MCF 10A (cell line): Measurements from ENCODE around the gene WDR83. TPM values are rescaled to one million over a fixed set of nuclear protein-coding genes. Genes with fewer than 3 reads are reported as not detected.

ENCODE experiments used
- BruUV-seq: library from RNA; stranded (reverse); fragments of 400-500 nt; replicated peaks from 2 replicates; lab custom pipeline; 2021; lab: Mats Ljungman, UMichigan
- CTCF ChIA-PET: fragments of 300-600 bp; sonication (Branson Sonifier 250); formaldehyde crosslinking; extraction: SDS; loops from one replicate; lab custom pipeline; 2021; ENCODE audit warnings: antibody characterized with exemption, inconsistent platforms; lab: Yijun Ruan, JAX
- POLR2A ChIA-PET: fragments of 300-600, 350-650 bp; sonication (Branson Sonifier 250); formaldehyde crosslinking; extraction: SDS; loops from one replicate; lab custom pipeline; 2020; ENCODE audit warnings: antibody characterized with exemption, inconsistent platforms; lab: Yijun Ruan, JAX
- DNase-seq: peaks from one replicate; pipeline ENCODE4 v3.0.0-alpha.2; 2018; ENCODE audit not compliant: unreplicated experiment
- H3K27ac Mint-ChIP-seq: one replicate; pipeline ENCODE4 v1.8.0; 2022; ENCODE audit warnings: mild to moderate bottlenecking, low read depth, mixed read lengths; ENCODE audit not compliant: unreplicated experiment
- H3K27me3 Mint-ChIP-seq: one replicate; pipeline ENCODE4 v1.8.0; 2022; ENCODE audit warnings: mixed read lengths; ENCODE audit not compliant: insufficient read depth, unreplicated experiment
- H3K36me3 Mint-ChIP-seq: one replicate; pipeline ENCODE4 v1.8.0; 2022; ENCODE audit warnings: mild to moderate bottlenecking, moderate library complexity, mixed read lengths; ENCODE audit not compliant: insufficient read depth, unreplicated experiment
- H3K4me1 Mint-ChIP-seq: one replicate; pipeline ENCODE4 v1.8.0; 2022; ENCODE audit warnings: mixed read lengths; ENCODE audit not compliant: insufficient read depth, unreplicated experiment
- H3K4me3 Mint-ChIP-seq: one replicate; pipeline ENCODE4 v1.8.0; 2022; ENCODE audit warnings: mild to moderate bottlenecking, moderate library complexity, mixed read lengths; ENCODE audit not compliant: unreplicated experiment
- H3K9me3 Mint-ChIP-seq: one replicate; pipeline ENCODE4 v1.8.0; 2022; ENCODE audit warnings: mixed read lengths; ENCODE audit not compliant: unreplicated experiment
- CTCF ChIP-seq: fragments of 200-600 bp; IDR thresholded peaks from one replicate; pipeline ENCODE4 v1.8.0; 2022; ENCODE audit warnings: antibody characterized with exemption, mild to moderate bottlenecking; ENCODE audit not compliant: unreplicated experiment
- intact Hi-C: fragments of 100-400 bp; cut with micrococcal nuclease; formaldehyde crosslinking; loops from 2 replicates; pipeline ENCODE4 v1.14.1; 2022
- total RNA-seq: library from RNA; stranded (reverse); gene quantifications from 2 replicates; pipeline ENCODE4 v1.2.3, GENCODE V29; 2022

Gene WDR83
- total RNA-seq, 1 experiment from 2014 or later: 11.7 TPM

DNA sequence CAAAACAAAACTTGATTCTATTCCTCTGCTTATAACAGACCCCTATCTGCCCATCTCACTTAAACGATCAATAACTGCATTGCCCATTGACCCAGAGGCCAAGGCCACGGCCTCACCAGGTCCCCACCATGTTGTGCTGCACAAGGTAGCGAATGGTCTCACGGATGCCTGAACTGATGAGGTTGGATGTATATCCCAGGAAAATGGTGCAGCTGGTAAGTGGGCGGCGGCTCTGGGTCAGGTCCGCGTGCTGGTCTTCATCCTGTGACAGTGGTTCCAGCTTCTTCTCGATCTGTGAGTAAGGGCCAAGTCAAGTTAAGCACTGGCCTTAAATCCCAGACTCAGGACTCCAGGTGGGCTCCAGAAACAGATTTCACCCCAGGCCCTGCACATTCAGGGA is 13.4 kb downstream of the WDR83 start:
- Mint-ChIP-seq H3K9me3 (no peaks in the 10 kb centered on the region), H3K27me3 (no peaks in the 10 kb centered on the region), H3K36me3 (peaks cover 63% of the 10 kb centered on the region), H3K27ac (no peak overlapping the region), H3K4me3 (peak overlapping the region; percentile 96), H3K4me1 (peaks cover 5% of the 10 kb centered on the region)
- intact Hi-C loops: no loop called here
- no peak for TF ChIP-seq CTCF
- CTCF ChIA-PET: interaction anchor here (0.8 to 3.3 kb wide), 2 partner anchors 8 to 70 kb away, joined by 3 to 20 read pairs; no protein-coding TSS in a partner anchor
- DNase-seq: no peak
- BruUV-seq: no TSS peak
- POLR2A ChIA-PET: interaction anchor here (1.1 to 2.9 kb wide), 3 partner anchors 11 to 42 kb away, joined by 3 to 40 read pairs (median 17); partner anchors contain the start of gene TNPO2

DNA sequence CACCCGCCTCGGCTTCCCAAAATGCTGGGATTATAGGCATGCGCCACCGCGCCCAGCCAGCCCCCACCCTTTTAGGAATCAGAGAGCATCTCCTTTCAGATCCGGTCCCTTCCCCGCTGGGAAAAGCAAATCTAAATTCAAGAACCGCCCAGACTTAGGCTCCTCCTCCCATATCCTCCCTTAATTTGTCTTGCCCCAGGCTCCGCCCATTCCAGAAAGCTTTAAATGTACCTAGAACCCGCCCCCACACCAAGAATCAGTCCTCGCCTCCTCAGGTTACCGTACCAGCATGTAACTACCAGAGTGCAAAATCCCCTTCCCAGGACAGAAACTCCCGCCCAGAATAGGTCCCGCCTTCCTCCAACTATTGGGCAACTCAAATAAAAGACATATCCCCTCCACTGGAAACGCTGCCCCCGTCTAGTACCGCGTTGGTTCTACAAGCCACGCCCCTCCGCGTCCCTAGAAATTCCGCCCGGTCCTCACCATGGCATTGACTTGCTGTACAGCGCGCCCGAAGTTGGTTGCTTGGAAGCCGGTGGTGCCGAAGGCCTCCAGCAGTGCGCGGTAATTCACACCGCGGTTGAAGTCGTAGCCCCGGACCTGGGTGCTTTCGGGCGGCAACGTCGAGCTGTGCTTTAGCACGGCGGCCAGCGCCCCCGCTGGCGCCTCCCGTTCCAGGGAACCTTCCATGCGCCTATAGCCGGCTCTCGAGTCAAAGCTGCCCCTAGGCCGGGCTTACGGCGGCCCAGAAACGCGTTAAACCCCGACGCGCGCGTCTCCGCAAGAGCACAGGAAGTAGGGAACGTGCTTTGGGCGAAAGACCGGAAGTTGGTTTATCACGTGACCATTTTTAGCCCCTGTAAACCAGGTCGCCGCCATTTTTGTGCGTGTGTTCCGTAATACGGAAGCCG is 14.7 kb downstream of the WDR83 start, which contains the start of gene DHPS:
Gene DHPS, minus strand, starts transcription at position 807 of the 914 bp plus-strand sequence. Its CDS starts 114 bp downstream, at position 693.
- Mint-ChIP-seq H3K4me1 (peaks cover 5% of the 10 kb centered on the region), H3K36me3 (peaks cover 50% of the 10 kb centered on the region), H3K9me3 (no peaks in the 10 kb centered on the region), H3K27ac (peak within 1 kb of the TSS; percentile 97), H3K27me3 (no peaks in the 10 kb centered on the region), H3K4me3 (peak within 1 kb of the TSS; percentile 96)
- ChIA-PET POLR2A (interaction anchor here (0.5 to 2.9 kb wide), 16 partner anchors 9 to 240 kb away, joined by 3 to 40 read pairs (median 5); partner anchors contain the start of genes FBXW9, GET3, MAN2B1 and TNPO2), CTCF (interaction anchor here (3.3 kb wide), 1 partner anchor 10 kb away, joined by 20 read pairs; no protein-coding TSS in a partner anchor)
- no peak for TF ChIP-seq CTCF
- TSS peak; percentile 65 for BruUV-seq
- peak; percentile 100 for DNase-seq
- intact Hi-C loops: loop anchor here (1.0 kb wide), 1 partner anchor 15 kb away; the partner anchor contains the start of gene FBXW9

GRCh38 chr19:12685831-12686230 is 19.2 kb downstream of the WDR83 start:
- POLR2A ChIA-PET: interaction anchor here (0.8 to 2.2 kb wide), 4 partner anchors 8 to 14 kb away, joined by 3 to 16 read pairs (median 4); partner anchors contain the start of gene FBXW9
- no peaks in the 10 kb centered on the region for H3K9me3 Mint-ChIP-seq
- no peak for DNase-seq
- no TSS peak for BruUV-seq
- no peaks in the 10 kb centered on the region for H3K27me3 Mint-ChIP-seq
- H3K4me3 Mint-ChIP-seq: no peak overlapping the region
- H3K27ac Mint-ChIP-seq: no peak overlapping the region
- CTCF ChIA-PET: interaction anchor here (1.0 to 2.0 kb wide), 5 partner anchors 8 to 121 kb away, joined by 3 to 10 read pairs (median 4); no protein-coding TSS in a partner anchor
- H3K36me3 Mint-ChIP-seq: peaks cover 14% of the 10 kb centered on the region
- H3K4me1 Mint-ChIP-seq: peaks cover 4% of the 10 kb centered on the region
- intact Hi-C loops: no loop called here
- no peak for TF ChIP-seq CTCF
